Stimulated activated CD8-positive, alpha-beta memory T cell treated with anti-CD3 and anti-CD28 coated beads, Interleukin-12 subunit alpha, Interleukin-12 subunit beta, amount 100 ng/mL, for 24 hours (primary cell): ENCODE results near the gene PXMP2.
"Not testable (repeated sequence)": the region's sequence is repeated elsewhere in the genome, so short reads cannot be mapped to it uniquely, and the experiment has no call there.

Source experiments
- DNase-seq: peaks from one replicate; pipeline ENCODE4 v3.0.0-alpha.2; 2020; ENCODE audit errors: extremely low read depth

The PXMP2 gene

GRCh38 chr12:132660052-132660451 lies 27.3 kb upstream of the PXMP2 start:
- DNase-seq = no peak

- DNase-seq = no peak
Observed at GRCh38 chr12:132660996-132661395, 26.4 kb upstream of the PXMP2 start.

- DNase-seq = no peak
Observed at GRCh38 chr12:132661972-132662371, 25.4 kb upstream of the PXMP2 start.

DNA sequence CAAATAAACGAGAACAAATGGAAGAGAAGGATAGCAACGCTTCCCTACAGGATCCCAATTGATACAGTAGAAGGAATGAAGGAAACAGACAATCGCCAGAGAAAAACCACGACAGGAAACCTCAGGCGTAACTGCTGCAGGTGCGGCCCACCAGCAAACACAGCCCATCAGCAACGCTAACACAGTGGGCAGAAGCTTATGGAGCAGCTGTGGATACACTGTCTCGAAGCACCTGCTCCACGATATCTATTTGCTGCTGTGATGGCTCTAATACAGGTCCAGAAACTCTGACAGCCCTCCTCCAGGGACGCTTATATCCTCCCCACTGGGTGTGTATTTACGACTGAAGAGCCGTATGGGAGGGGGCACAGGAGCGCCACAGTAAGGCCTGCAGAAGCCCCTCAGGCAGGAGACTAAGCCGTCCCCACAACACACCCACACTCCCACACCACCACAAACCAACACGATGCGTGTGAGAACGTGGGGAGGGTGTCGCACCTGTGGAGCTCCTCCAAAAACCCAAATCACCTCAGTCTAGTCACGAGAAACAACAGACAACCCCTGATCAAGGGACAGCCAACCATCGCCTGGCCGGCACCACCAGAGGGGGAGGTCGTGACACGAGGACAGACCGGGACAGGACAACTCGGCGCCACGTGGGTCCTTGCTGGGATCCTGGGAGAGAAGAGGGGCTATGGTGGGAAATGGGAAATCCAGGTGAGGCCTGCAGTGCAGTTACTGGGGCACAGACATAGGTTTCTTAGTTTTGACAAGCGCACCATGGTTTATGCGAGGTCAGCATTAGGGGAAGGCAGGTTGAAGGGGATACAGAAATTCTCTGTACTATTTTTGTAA lies 24.3 kb upstream of the PXMP2 start:
- no peak for DNase-seq

DNA sequence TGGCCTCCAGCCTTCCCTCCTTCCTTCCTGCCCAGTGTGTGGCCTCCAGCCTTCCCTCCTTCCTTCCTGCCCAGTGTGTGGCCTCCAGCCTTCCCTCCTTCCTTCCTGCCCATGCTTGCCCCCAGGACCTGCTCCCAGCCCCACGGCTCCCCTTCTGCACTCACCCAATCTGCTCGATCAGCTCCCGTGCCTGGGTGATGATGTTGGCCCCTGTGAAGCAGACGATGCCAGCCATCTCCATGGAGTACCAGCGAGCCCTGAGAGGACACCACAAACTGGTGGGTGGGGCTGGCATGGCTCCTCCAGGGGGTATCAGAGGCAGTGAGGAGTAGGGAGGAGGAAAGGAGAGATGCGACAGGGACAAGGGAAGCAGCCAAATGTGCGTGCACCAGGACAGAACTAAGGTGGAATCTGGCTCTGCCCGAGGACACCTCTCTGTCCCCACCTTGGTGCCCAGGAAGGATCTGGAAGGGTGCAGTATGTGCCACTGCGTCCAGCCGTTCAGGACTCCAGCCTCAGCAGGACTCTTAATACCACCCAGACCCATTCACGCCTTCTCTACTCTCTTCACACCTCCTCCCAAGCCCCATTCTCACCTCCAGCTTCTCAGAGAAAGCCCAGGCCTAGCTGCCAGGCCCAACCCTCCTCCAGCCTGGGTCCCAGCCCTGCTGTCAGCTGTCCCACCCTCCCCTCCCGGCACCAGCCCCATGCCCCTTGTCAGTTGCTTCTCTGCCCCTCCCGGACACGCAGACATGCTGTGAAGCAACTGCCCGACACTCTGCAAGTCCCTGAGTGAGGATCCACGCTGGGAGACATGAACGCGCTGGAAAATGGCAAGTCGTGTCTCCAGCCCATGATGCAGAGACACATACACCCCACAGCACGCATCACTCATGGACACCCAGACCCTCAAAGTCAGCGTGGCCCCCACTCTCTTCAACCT lies 22.9 kb upstream of the PXMP2 start:
- DNase-seq = no peak

DNA sequence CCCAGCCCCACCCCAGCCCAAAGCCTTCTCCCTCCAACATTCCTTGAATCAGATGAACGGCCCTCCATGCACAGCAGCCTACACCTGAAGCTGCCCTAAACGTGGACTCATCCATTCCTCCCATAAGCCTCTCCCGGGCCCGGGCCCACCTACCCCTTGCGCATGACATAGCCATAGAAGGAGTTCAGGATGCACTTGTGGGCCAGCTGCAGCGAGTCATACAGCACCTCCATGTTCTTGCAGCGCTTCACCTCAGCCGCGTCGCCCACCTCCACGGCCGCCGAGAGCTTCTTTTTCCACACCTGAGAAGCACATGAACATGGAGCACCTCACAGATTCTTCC lies 22.3 kb upstream of the PXMP2 start:
- DNase-seq = no peak

- DNase-seq = no peak
Observed at GRCh38 chr12:132665794-132666193, 21.6 kb upstream of the PXMP2 start.

DNA sequence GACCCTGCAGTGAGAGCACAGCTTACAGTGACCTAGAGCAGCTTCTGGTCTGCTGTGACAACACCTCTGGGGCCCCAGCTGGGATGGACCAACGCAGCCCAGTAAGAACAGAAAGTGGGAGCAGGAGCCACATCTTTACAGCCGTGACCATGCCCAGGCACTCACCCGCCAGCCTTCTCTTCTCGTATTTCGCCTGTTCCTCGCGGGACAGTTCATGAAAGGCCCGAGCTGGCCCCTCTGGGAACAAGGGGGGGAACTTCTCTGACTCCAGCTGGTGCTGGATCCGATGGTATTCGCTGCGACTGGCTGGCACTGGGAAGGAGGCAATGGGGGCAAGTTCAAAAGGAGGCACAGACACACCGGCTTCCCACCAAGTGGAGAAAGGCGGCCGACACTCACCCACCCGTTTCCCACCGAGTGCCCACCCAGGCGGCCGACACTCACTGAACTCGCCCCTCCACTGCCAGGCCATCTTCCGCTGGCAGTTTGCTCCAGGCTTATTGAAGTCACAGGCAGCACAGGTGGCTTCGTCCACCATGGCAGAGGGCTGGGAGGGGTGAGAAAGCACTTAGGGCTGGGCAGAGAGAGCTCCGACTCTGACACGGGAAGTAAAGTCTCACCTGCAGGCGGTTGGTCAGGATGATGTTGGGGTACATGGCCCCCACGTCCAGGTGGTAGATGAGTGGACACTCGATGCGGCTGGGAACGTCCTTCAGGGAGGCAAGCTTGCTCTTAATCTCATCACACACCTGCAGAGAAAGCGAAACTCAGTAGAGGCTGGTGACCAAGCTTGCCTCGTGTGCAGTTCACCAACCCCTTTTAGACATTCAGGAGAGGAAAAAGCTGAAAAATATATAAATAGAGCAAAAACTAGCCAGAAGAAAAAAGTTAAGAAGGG lies 18.9 kb upstream of the PXMP2 start:
- no peak for DNase-seq

GRCh38 chr12:132669166-132669879 lies 18.1 kb upstream of the PXMP2 start:
- DNase-seq = no peak

- DNase-seq = no peak
Observed at GRCh38 chr12:132672116-132672515, 15.3 kb upstream of the PXMP2 start.

DNA sequence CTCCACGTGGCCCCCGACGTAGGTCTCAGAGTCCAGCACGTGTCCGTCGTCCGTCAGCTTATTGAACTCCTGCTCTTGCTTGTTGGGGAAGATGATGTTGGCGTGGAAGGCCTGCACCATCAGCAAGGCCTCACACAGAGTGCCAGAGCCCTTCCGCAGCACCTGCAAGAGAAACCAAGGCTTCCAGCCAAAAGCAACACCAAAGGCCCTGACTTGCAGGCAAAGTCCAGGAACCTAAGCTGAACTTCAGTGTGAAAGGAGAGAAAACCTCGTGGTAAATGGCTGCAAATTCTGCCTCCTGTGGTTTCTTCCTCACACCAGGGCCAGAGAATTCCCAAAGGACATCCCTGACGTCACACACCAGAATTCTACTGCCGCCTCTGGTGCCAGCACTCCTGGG lies 14.7 kb upstream of the PXMP2 start:
- DNase-seq = no peak

DNA sequence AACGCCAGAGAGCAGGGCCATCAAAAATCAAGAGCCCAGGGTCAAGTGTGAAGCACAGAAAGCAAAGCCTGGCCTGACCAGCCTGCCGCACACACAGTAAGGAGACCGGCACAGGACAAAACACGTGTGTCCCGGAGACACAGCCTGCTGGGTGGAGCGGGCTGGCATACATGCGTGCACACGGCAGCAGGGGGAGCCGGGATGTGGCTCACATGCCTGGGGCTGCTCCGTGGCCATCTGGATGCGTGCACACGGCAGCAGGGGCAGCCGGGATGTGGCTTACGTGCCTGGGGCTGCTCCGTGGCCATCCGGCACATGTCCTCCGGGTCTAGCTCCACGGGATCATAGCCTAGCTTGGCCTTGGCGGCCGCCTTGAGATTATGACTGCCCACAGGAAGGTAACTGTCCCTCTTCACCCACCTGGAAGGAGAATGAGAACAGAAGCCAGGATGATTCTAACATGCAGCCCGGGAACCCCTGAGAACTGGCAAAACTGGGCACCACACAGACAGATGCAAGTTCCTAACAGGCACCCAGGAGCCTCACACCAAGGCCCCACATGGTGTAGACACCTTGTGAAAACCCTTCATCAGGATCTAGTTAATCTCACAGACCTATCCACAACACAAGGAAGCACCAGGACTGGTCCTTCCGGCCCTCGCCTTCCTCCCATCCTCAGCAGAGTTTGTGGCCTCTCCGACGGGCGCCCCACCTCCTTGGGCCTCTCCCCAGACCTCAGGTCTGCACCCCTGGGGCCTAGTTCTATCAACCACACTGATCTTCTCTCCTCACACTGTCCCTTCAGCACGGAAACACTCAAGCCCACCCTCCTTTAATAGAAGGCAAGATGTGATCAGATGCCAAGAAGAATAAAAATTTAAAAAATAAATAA lies 13.9 kb upstream of the PXMP2 start:
- no peak for DNase-seq

DNA sequence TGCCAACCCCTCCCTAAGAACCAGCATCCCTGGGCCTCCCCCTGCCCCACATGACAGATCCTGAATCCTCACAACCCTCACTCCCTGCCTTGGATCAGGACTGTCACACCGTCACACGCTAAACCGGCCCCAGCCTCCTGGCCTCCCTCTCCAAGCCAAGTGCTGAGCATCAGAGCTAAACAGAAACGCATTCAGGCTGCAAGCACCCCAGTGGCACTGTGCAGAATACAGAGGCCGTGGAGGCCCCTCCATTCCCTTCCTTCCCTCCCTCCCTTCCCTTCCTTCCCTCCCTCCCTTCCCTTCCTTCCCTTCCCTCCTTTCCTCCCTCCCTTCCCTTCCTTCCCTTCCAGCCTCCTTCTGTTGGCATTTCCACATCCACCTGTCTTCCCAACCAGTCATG lies 12.8 kb upstream of the PXMP2 start:
- no peak for DNase-seq

DNA sequence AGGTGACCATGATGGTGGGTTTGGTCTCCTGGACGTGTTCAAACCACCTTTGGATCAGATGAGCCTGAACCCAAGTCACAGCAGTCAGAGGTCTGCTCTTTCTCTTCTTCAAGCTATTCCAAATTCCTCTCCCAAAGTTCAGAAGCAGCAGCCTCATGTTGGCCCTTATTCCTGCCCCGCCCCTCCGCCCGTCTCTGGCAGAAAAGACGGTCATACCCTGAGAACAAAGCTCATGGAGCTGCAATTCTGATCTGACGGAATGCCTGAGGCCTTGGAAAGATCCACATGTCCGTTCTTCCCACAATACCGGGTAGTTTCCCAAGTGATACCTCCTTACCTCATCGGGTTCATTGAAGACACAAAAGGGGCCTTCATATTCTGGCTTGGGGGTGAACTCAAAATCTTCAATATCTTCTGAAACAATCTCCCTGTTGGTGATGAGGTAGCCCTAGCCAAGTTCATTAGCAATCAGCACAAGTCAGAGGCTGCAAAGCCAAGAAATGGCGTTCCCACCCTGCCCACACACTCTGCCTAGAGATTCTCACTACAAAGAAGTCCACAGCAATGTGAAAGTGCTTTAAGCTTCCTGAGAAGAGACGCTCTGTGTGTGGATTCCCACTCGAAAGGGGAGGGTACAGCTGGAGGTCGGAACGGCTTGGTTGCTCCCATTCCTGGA lies 11.5 kb upstream of the PXMP2 start:
- no peak for DNase-seq

DNA sequence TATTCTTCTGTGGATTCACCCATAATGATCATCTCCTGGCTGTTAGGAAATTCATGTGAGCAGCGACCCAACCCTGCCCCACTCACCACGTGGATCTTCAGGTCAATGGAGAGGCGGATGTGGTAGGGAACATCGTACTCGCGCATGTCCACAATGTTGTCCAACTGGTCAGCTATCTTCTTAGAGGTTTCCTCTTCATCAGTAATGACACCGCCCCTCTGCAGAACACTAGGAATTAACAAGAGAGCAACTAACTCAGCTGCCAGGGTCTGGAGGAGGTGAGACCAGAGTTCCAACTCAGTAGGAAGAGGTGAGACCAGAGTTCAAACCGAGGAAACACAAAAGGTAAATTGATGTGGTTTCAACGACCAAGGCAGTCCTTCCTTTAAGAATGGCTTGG lies 9.9 kb upstream of the PXMP2 start:
- DNase-seq = no peak

DNA sequence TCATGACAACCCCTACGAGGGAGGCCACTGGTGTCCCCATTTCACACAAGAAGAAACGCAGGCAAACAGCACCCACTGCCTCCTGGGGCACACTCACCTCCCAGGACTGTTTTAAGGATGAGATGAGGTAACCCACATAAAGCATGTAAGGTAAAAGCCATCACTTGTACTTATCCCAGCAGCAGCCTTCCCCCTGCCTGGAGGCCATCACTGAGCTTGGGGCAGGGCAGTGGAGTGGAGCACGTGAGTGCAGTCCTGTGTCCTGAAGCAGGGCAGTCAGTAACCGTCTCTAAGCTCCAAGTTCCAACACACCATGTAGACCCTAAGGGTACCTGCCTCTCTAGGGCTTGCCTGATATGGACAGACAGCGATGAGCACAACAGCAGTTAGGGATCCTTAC lies 2.0 kb upstream of the PXMP2 start:
- no peak for DNase-seq

GRCh38 chr12:132686825-132687210 lies 569 bp upstream of the PXMP2 start:
- DNase-seq = no peak

GRCh38 chr12:132689227-132689626 lies 1.8 kb downstream of the PXMP2 start:
- DNase-seq = no peak

DNA sequence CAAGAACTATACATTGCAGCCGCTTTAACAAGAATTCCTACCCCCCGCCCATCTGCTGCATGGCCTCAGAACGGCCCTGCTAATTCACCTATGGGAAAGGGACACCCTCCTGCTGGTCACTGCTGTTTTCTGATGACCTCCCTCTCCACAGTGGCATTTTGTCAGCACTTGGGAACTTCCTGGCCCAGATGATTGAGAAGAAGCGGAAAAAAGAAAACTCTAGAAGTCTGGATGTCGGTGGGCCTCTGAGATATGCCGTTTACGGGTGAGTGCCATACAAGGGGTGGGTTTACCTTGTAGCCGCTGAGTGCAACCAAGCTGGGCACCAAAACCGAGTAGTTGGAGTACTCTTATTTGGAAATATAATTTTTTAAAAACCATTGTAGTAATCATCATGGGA lies 2.7 kb downstream of the PXMP2 start:
- DNase-seq = no peak

DNA sequence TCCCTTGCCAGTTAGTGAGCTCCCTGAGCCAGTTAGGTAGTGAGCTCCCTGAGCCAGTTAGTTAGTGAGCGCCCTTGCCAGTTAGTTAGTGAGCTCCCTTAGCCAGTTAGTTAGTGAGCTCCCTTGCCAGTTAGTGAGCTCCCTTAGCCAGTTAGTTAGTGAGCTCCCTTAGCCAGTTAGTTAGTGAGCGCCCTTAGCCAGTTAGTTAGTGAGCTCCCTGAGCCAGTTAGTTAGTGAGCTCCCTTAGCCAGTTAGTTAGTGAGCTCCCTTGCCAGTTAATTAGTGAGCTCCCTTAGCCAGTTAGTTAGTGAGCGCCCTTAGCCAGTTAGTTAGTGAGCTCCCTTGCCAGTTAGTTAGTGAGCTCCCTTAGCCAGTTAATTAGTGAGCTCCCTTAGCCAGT lies 4.6 kb downstream of the PXMP2 start:
- not testable (repeated sequence) for DNase-seq
